ENCODE measurements around the gene RRAS2.

GRCh38 chr11:14347991-14348390 is 11.0 kb downstream of the RRAS2 start:
- TF ChIP-seq CTCF (conservative IDR thresholded peaks at IDR 0.05 in 1 of 2, IDR thresholded peaks at IDR 0.05 in 1 of 2; ENCODE audit: extremely low read depth in 1 of 2, insufficient read depth in 1 of 2, low read depth in 1 of 2, low read length in 2 of 2) (no peak), EZH2 (IDR thresholded peaks at IDR 0.05; ENCODE audit: borderline replicate concordance, low read length) (no peak)
